ENCODE results near the gene DUS3L. TPM values are rescaled to one million over a fixed set of nuclear protein-coding genes. Genes with fewer than 3 reads are reported as not detected.
A peak's percentile ranks its signal among the peaks of the same experiment; 100 is the strongest.

Gene DUS3L
- total and polyA plus RNA-seq, 7 experiments from 2014 or later, result 33.1 to 179 (median 77.7) TPM

DNA sequence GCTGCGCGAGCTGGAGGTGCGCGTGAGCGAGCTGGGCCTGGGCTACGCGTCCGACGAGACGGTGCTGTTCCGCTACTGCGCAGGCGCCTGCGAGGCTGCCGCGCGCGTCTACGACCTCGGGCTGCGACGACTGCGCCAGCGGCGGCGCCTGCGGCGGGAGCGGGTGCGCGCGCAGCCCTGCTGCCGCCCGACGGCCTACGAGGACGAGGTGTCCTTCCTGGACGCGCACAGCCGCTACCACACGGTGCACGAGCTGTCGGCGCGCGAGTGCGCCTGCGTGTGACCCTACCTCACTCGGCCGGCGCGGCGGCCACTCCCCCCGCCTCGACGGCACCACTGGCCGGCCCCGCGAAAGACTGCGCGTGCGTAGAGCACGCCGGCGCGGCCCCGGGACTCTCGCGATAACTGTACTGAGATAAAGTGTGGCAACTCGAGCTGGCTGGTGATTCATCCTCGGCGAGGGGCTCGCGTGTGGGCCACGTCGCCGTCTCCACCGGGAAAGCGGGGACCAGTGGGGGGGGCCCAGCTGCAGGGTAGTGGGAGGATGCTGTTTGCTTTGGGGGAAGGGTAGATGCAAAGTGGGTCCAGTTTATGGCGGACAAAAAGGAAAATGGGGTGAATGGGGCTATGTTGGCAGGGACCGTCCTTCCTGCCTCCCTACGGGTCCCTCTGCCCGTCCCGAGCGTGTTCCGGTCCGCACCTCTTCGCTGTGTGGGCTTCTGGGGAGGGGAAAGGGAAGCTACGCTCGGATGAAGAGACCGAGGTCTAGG is 37.1 kb upstream of the DUS3L start:
- Mint-ChIP-seq H3K4me1 (peaks cover 5 to 19% (median 10%) of the 10 kb centered on the region in 7 donors), H3K27ac (peak overlapping the region; percentile 94 to 100 (median 97)), H3K36me3 (no peaks in the 10 kb centered on the region), H3K9me3 (peaks cover 0 to 1% (median 0%) of the 10 kb centered on the region in 11 donors), H3K4me3 (peak overlapping the region; percentile 91 to 100 (median 97)), H3K27me3 (peaks cover 0 to 6% (median 0%) of the 10 kb centered on the region in 5 donors)
- Histone ChIP-seq H3K9me3 (ENCODE audit: control insufficient read depth in 2 of 3, low read length in 3 of 3) (no peaks in the 10 kb centered on the region), H3K4me3 (ENCODE audit: low read length) (peak overlapping the region; percentile 76), H3K36me3 (ENCODE audit: control insufficient read depth in 2 of 3, insufficient read depth in 3 of 3, low read length in 3 of 3) (no peaks in the 10 kb centered on the region), H3K4me1 (ENCODE audit: control insufficient read depth in 2 of 2, insufficient read depth in 2 of 2, low read length in 2 of 2) (peaks cover 10 to 17% of the 10 kb centered on the region in 2 donors), H3K27me3 (ENCODE audit: control insufficient read depth in 2 of 2, insufficient read depth in 2 of 2, low read length in 2 of 2) (no peaks in the 10 kb centered on the region), H3K27ac (ENCODE audit: low read depth, low read length) (peak overlapping the region; percentile 80)
- intact Hi-C loops (cut with micrococcal nuclease), result loop anchor here (1.0 to 5.0 kb wide), 9 partner anchors 24 to 534 kb away; partner anchors contain the start of genes VMAC (in 2 of the 2), CATSPERD (in 1 of the 2), CLPP (in 1 of the 2) and DUS3L (in 1 of the 2)
- CTCF ChIA-PET, result interaction anchor here (0.5 to 3.8 kb wide), 9 partner anchors 11 to 382 kb away, joined by 3 to 20 read pairs (median 4); partner anchors contain the start of genes FUT6 and NRTN
- peak; percentile 90 for ATAC-seq
- POLR2A ChIA-PET, result interaction anchor here (0.6 to 3.5 kb wide), 17 partner anchors 18 to 372 kb away, joined by 3 to 43 read pairs (median 3); partner anchors contain the start of genes CATSPERD, DUS3L, LONP1 and NDUFA11
- peak; percentile 91 to 98 (median 94) for DNase-seq

DNA sequence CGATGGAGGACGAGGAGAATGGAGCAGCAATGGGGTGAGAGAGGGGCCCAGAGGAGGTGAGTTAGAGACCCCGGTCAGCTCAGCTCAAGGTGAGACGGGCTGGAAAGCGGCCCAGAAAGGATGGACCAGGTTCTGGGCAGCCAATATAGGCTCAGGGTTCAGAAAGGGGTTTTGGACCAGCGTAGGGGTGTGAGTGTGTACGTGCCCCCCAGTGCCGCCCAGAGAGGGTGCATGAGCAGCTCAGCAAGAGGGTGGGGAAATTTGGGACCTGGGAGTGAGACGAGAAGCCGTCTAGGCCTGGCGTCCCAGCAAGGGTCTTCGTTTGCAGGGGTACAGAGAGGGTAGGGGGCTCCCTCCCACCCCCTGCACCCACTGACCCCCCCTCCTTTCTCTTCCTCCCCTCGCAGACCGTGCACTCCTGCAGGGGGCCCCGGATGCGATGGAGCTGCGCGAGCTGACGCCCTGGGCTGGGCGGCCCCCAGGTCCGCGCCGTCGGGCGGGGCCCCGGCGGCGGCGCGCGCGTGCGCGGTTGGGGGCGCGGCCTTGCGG is 36.5 kb upstream of the DUS3L start:
- no peak for DNase-seq
- Histone ChIP-seq H3K27me3 (ENCODE audit: control insufficient read depth in 2 of 2, insufficient read depth in 2 of 2, low read length in 2 of 2) (no peaks in the 10 kb centered on the region), H3K27ac (ENCODE audit: low read depth, low read length) (peak overlapping the region; percentile 80), H3K9me3 (ENCODE audit: control insufficient read depth in 2 of 3, low read length in 3 of 3) (no peaks in the 10 kb centered on the region), H3K36me3 (ENCODE audit: control insufficient read depth in 2 of 3, insufficient read depth in 3 of 3, low read length in 3 of 3) (no peaks in the 10 kb centered on the region), H3K4me3 (ENCODE audit: low read length) (peak overlapping the region; percentile 29), H3K4me1 (ENCODE audit: control insufficient read depth in 2 of 2, insufficient read depth in 2 of 2, low read length in 2 of 2) (peaks cover 10 to 17% of the 10 kb centered on the region in 2 donors)
- Mint-ChIP-seq H3K36me3 (no peaks in the 10 kb centered on the region), H3K4me1 (peaks cover 5 to 19% (median 10%) of the 10 kb centered on the region in 7 donors), H3K27me3 (peaks cover 0 to 6% (median 0%) of the 10 kb centered on the region in 5 donors), H3K4me3 (peak overlapping the region; percentile 79 to 98 (median 90)), H3K27ac (peak overlapping the region; percentile 76 to 97 (median 92)), H3K9me3 (peaks cover 0 to 1% (median 0%) of the 10 kb centered on the region in 11 donors)
- CTCF ChIA-PET, result interaction anchor here (0.5 to 3.8 kb wide), 6 partner anchors 23 to 382 kb away, joined by 3 to 20 read pairs (median 6); partner anchors contain the start of gene NRTN
- intact Hi-C loops (cut with micrococcal nuclease), result loop anchor here in 1 of 2 donors (5.0 kb wide), 1 partner anchor 535 kb away; the partner anchor contains the start of gene CLPP
- no peak for ATAC-seq
- POLR2A ChIA-PET, result interaction anchor here (0.6 to 3.5 kb wide), 14 partner anchors 17 to 373 kb away, joined by 3 to 43 read pairs (median 4); partner anchors contain the start of genes CATSPERD, DUS3L, LONP1 and NDUFA11

DNA sequence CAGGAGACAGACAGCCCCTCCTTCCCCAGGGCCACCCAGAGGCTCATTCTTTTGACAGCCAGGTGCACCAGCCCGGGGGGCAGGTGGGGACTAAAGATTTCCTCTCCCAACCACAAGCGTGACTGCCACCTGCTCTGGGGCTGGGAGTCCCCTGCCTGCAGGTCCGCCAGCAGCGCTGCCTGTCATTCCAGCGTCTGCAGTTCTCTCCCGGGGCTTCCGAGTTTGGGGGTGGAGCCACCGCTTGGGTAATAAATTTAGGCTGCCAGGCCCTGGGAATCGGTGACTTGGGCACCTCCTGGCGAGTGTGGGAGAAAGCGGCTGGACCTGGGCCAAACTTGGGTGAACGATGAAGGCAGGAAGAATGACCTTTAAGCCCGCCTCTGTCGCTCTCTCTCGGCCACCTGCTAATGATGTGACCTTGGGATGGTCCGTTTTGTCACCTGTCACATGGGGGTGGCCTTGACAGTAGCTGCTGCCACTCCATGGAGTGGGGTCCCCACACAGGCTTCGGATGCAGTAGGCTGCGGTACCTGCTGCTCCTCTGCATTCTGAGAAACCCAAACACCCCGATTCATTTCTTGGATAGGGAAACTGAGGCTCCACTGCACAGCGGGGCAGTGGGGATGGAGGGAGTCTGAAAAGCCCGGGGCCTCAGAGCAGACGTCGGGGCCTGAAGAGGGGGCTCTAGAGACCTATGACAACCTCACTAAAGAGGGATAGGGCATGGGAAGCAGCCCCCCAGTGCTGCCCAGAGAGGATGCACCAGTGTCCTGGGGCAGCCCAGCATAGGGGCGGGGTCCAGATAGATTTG is 35.8 kb upstream of the DUS3L start:
- Mint-ChIP-seq H3K4me1 (peaks cover 5 to 19% (median 10%) of the 10 kb centered on the region in 7 donors), H3K27me3 (peaks cover 0 to 4% (median 0%) of the 10 kb centered on the region in 5 donors), H3K27ac (peak overlapping the region; percentile 76 to 97 (median 92)), H3K36me3 (no peaks in the 10 kb centered on the region), H3K9me3 (peaks cover 0 to 1% (median 0%) of the 10 kb centered on the region in 11 donors), H3K4me3 (peak overlapping the region; percentile 79 to 98 (median 90))
- DNase-seq, result peak in 5 of 9 donors; percentile 19 to 67 (median 23)
- CTCF ChIA-PET, result interaction anchor here (1.3 to 3.8 kb wide), 2 partner anchors 23 to 29 kb away, joined by 6 to 20 read pairs; partner anchors contain the start of gene NRTN
- POLR2A ChIA-PET, result interaction anchor here (1.1 to 3.5 kb wide), 7 partner anchors 16 to 373 kb away, joined by 3 to 43 read pairs (median 9); partner anchors contain the start of genes DUS3L, NDUFA11, NRTN and SAFB
- H3K36me3 ChIP-seq (ENCODE audit: control insufficient read depth in 2 of 3, insufficient read depth in 3 of 3, low read length in 3 of 3), result no peaks in the 10 kb centered on the region
- no peaks in the 10 kb centered on the region for H3K27me3 ChIP-seq (ENCODE audit: control insufficient read depth in 2 of 2, insufficient read depth in 2 of 2, low read length in 2 of 2)
- no peaks in the 10 kb centered on the region for H3K9me3 ChIP-seq (ENCODE audit: control insufficient read depth in 2 of 3, low read length in 3 of 3)
- H3K4me1 ChIP-seq (ENCODE audit: control insufficient read depth in 2 of 2, insufficient read depth in 2 of 2, low read length in 2 of 2), result peaks cover 10 to 17% of the 10 kb centered on the region in 2 donors
- intact Hi-C loops (cut with micrococcal nuclease), result loop anchor here in 1 of 2 donors (5.0 kb wide), 1 partner anchor 536 kb away; the partner anchor contains the start of gene CLPP
- peak overlapping the region; percentile 55 for H3K27ac ChIP-seq (ENCODE audit: low read depth, low read length)
- H3K4me3 ChIP-seq (ENCODE audit: low read length), result no peak overlapping the region
- ATAC-seq, result no peak

DNA sequence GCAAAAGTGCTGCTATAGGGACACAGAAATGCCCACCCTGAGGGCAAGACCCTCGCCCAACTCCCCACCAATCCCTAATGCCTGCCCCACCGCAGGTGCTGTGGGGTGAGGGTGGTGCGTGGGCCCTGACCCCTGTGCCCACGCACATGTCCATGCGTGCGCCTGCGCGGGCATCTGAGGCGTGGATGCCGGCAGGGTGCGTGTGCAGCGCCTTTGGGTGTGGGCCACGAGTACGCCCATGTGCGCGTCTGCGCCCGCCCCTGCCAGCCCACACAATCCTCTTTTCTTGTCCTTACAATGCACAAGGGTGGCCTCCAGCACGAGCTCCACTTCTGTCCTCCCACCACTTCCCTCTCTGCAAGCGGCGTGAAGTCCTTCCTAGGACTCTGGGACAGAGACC is 34.2 kb upstream of the DUS3L start:
- Mint-ChIP-seq H3K9me3 (peaks cover 0 to 2% (median 0%) of the 10 kb centered on the region in 11 donors), H3K27ac (peak overlapping the region in 2 of 9 donors; percentile 30 to 76), H3K4me1 (peaks cover 5 to 19% (median 11%) of the 10 kb centered on the region in 7 donors), H3K4me3 (no peak overlapping the region), H3K36me3 (no peaks in the 10 kb centered on the region), H3K27me3 (peaks cover 0 to 4% (median 0%) of the 10 kb centered on the region in 5 donors)
- Histone ChIP-seq H3K27ac (ENCODE audit: low read depth, low read length) (no peak overlapping the region), H3K36me3 (ENCODE audit: control insufficient read depth in 2 of 3, insufficient read depth in 3 of 3, low read length in 3 of 3) (no peaks in the 10 kb centered on the region), H3K9me3 (ENCODE audit: control insufficient read depth in 2 of 3, low read length in 3 of 3) (no peaks in the 10 kb centered on the region), H3K27me3 (ENCODE audit: control insufficient read depth in 2 of 2, insufficient read depth in 2 of 2, low read length in 2 of 2) (no peaks in the 10 kb centered on the region), H3K4me1 (ENCODE audit: control insufficient read depth in 2 of 2, insufficient read depth in 2 of 2, low read length in 2 of 2) (peaks cover 10 to 17% of the 10 kb centered on the region in 2 donors), H3K4me3 (ENCODE audit: low read length) (no peak overlapping the region)
- DNase-seq (no peak), ATAC-seq (no peak)
- ChIA-PET CTCF (interaction anchor here (3.8 kb wide), 1 partner anchor 21 kb away, joined by 20 read pairs; the partner anchor contains the start of gene NRTN), POLR2A (no interaction called here)
- intact Hi-C loops (cut with micrococcal nuclease), result loop anchor here in 1 of 2 donors (5.0 kb wide), 1 partner anchor 537 kb away; the partner anchor contains the start of gene CLPP

DNA sequence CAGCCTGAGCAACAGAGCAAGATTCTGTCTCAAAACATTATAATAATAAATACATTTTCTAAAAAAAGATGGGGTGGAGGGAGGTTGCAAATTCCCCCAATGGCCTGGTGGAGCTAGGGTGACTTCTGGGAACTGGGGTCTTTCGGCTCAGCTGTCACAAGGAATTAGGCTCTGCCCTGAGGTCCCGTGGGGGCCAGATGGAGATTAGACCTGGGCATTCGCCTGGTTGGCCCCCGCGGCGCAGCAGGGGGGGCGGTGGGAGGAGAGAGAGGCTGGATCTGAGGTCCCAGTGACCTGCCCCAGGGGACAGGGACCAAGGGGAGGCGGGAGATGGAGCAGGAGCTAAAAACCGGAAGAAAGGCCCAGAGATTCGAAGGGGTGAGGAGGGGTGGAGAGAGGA is 33.8 kb upstream of the DUS3L start:
- no peaks in the 10 kb centered on the region for H3K36me3 ChIP-seq (ENCODE audit: control insufficient read depth in 2 of 3, insufficient read depth in 3 of 3, low read length in 3 of 3)
- intact Hi-C loops (cut with micrococcal nuclease), result loop anchor here in 1 of 2 donors (5.0 kb wide), 1 partner anchor 538 kb away; the partner anchor contains the start of gene CLPP
- H3K27me3 ChIP-seq (ENCODE audit: control insufficient read depth in 2 of 2, insufficient read depth in 2 of 2, low read length in 2 of 2), result no peaks in the 10 kb centered on the region
- H3K4me1 ChIP-seq (ENCODE audit: control insufficient read depth in 2 of 2, insufficient read depth in 2 of 2, low read length in 2 of 2), result peaks cover 10 to 17% of the 10 kb centered on the region in 2 donors
- ATAC-seq (no peak), DNase-seq (no peak)
- no peak overlapping the region for H3K27ac ChIP-seq (ENCODE audit: low read depth, low read length)
- peaks cover 5 to 19% (median 10%) of the 10 kb centered on the region in 7 donors for H3K4me1 Mint-ChIP-seq
- ChIA-PET CTCF (no interaction called here), POLR2A (no interaction called here)
- H3K27ac Mint-ChIP-seq, result peak overlapping the region in 1 of 9 donors; percentile 14
- peaks cover 0 to 4% (median 0%) of the 10 kb centered on the region in 5 donors for H3K27me3 Mint-ChIP-seq
- H3K9me3 Mint-ChIP-seq, result peaks cover 0 to 2% (median 0%) of the 10 kb centered on the region in 11 donors
- no peaks in the 10 kb centered on the region for H3K9me3 ChIP-seq (ENCODE audit: control insufficient read depth in 2 of 3, low read length in 3 of 3)
- H3K36me3 Mint-ChIP-seq, result no peaks in the 10 kb centered on the region
- H3K4me3 ChIP-seq (ENCODE audit: low read length), result no peak overlapping the region
- H3K4me3 Mint-ChIP-seq, result peak overlapping the region in 1 of 10 donors; percentile 12

All from naive thymus-derived CD4-positive, alpha-beta T cell (primary cell).